K562 (cell line): ENCODE measurements around the gene NR6A1. TPM values are rescaled to one million over a fixed set of nuclear protein-coding genes. Genes with fewer than 3 reads are reported as not detected.

ENCODE experiments used
- ATAC-seq: fragments of 200-7000 bp; cut with Tn5 transposase; 3 replicates; pipeline ENCODE4 v1.9.1; 2020; ENCODE audit warnings: moderate library complexity
- BruUV-seq: library from RNA; stranded (reverse); fragments of 400-500 nt; replicated peaks from 2 replicates; lab custom pipeline; 2021; lab: Mats Ljungman, UMichigan
- CTCF ChIA-PET: fragments of 300-600 bp; formaldehyde crosslinking; extraction: SDS; loops from one replicate; lab custom pipeline; 2021; ENCODE audit warnings: low intra/inter-chr PET ratio; lab: Yijun Ruan, JAX
- POLR2A ChIA-PET: fragments of 300-600, 350-650 bp; sonication (Branson Sonifier 250); formaldehyde crosslinking; extraction: SDS; loops from one replicate; lab custom pipeline; 2021; ENCODE audit warnings: antibody characterized with exemption, inconsistent platforms; lab: Yijun Ruan, JAX
- DNase-seq, 4 experiments: peaks; one replicate each; pipeline versions ENCODE4 v3.0.0 to v3.0.0-alpha.2; 2011 to 2018; ENCODE audit warnings: low spot score in 3 of 4, mixed read lengths in 3 of 4; ENCODE audit errors: extremely low read depth in 1 of 4
- FAIRE-seq: peaks from 2 replicates; lab custom pipeline; 2011; peaks lifted over from hg19 to GRCh38; lab: Jason Lieb, UNC
- H2AFZ ChIP-seq: 2 replicates; pipeline ENCODE4 v1.6.0; 2011; ENCODE audit warnings: low read depth, low read length, control low read depth, inconsistent platforms
- H3K27ac ChIP-seq: fragments of 200-600 bp; 3 replicates; pipeline ENCODE4 v1.8.0; 2011; ENCODE audit warnings: low read depth, mild to moderate bottlenecking, control low read depth, inconsistent platforms, low read length, moderate library complexity, mixed read lengths; ENCODE audit errors: extremely low read depth
- H3K27me3 ChIP-seq, 2 experiments: fragments of 300-600 bp in 1 of 2; 2 replicates in 1 of 2; 3 replicates in 1 of 2; pipeline versions ENCODE4 v1.6.0 to v1.8.0; 2011; ENCODE audit warnings: inconsistent platforms in 2 of 2, low read length in 2 of 2, mild to moderate bottlenecking in 1 of 2, mixed read lengths in 1 of 2, moderate library complexity in 1 of 2; ENCODE audit not compliant: control insufficient read depth in 2 of 2, insufficient read depth in 2 of 2
- H3K36me3 ChIP-seq: fragments of 300-600 bp; 3 replicates; pipeline ENCODE4 v1.8.0; 2011; ENCODE audit warnings: mild to moderate bottlenecking, low read length, inconsistent platforms; ENCODE audit not compliant: control insufficient read depth, insufficient read depth
- H3K4me1 ChIP-seq, 2 experiments: fragments of 200-600 bp in 1 of 2; replicated peaks in 1 of 2; 2 replicates in 1 of 2; 3 replicates in 1 of 2; pipeline versions ENCODE4 v1.5.1 to v1.8.0; 2011; ENCODE audit warnings: inconsistent platforms in 2 of 2, low read length in 2 of 2, mild to moderate bottlenecking in 1 of 2, mixed read lengths in 1 of 2, moderate library complexity in 1 of 2; ENCODE audit not compliant: control insufficient read depth in 2 of 2, insufficient read depth in 2 of 2
- H3K4me2 ChIP-seq: 2 replicates; pipeline ENCODE4 v1.6.1; 2011; ENCODE audit warnings: low read length, control low read depth, inconsistent platforms, mixed read lengths; ENCODE audit not compliant: insufficient read depth
- H3K4me3 ChIP-seq: fragments of 200-600 bp; sonication (generic), shearing (Covaris generic); 2 replicates; pipeline ENCODE4 v1.5.1; 2016; ENCODE audit warnings: control low read depth, inconsistent platforms
- H3K79me2 ChIP-seq: fragments of 200-600 bp; 3 replicates; pipeline ENCODE4 v1.8.0; 2011; ENCODE audit warnings: low read length, inconsistent platforms; ENCODE audit not compliant: control insufficient read depth, insufficient read depth
- H3K9ac ChIP-seq, 2 experiments: 2 replicates each; pipeline versions ENCODE4 v1.6.0 to v1.6.1; 2011; ENCODE audit warnings: low read depth in 2 of 2, low read length in 2 of 2, control low read depth in 1 of 2, inconsistent platforms in 1 of 2, mild to moderate bottlenecking in 1 of 2, mixed read lengths in 1 of 2; ENCODE audit not compliant: insufficient read depth in 1 of 2
- H3K9me1 ChIP-seq: one replicate; pipeline ENCODE4 v1.6.0; 2011; ENCODE audit warnings: inconsistent platforms, mild to moderate bottlenecking, low read length, moderate library complexity; ENCODE audit not compliant: control insufficient read depth, insufficient read depth
- H3K9me3 ChIP-seq: replicated peaks from 2 replicates; pipeline ENCODE4 v1.5.1; 2011; ENCODE audit warnings: low read depth, low read length, inconsistent platforms; ENCODE audit not compliant: control insufficient read depth, insufficient read depth
- H4K20me1 ChIP-seq: replicated peaks from 2 replicates; pipeline ENCODE4 v1.6.1; 2011; ENCODE audit warnings: low read length, inconsistent platforms, mixed read lengths; ENCODE audit not compliant: control insufficient read depth, insufficient read depth
- CBFA2T3 ChIP-seq: fragments of 450-650 bp; IDR thresholded peaks from 2 replicates; pipeline ENCODE4 v1.6.1; 2017
- CEBPB ChIP-seq: fragments of 450-650 bp; IDR thresholded peaks from 2 replicates; pipeline ENCODE4 v1.6.1; 2016; ENCODE audit warnings: missing genetic modification characterization, missing compliant biosample characterization
- KDM1A ChIP-seq, 2 experiments: fragments of 450-650 bp; IDR thresholded peaks; 2 replicates each; pipeline ENCODE4 v1.6.1; 2016; ENCODE audit warnings: mild to moderate bottlenecking in 2 of 2
- MEF2A ChIP-seq: IDR thresholded peaks from 2 replicates; pipeline ENCODE4 v1.6.1; 2011; ENCODE audit warnings: low read depth, mild to moderate bottlenecking, low read length, moderate library complexity; ENCODE audit not compliant: control insufficient read depth
- RBM17 ChIP-seq: fragments of 200-400 bp; formaldehyde crosslinking; IDR thresholded peaks from 2 replicates; pipeline ENCODE4 v1.6.1; 2017; ENCODE audit warnings: low read depth, mild to moderate bottlenecking, low read length, borderline replicate concordance
- RCOR1 ChIP-seq, 2 experiments: IDR thresholded peaks; 2 replicates each; pipeline ENCODE4 v1.6.1; 2012; ENCODE audit warnings: low read depth in 2 of 2, low read length in 2 of 2, borderline replicate concordance in 1 of 2, improper control_type of control experiment in 1 of 2
- REST ChIP-seq, 2 experiments: fragments of 450-650 bp; formaldehyde crosslinking in 1 of 2; IDR thresholded peaks; 2 replicates each; pipeline versions ENCODE4 v1.4.0 to v1.6.1; 2014 to 2020; ENCODE audit warnings: mild to moderate bottlenecking in 2 of 2, borderline replicate concordance in 1 of 2, low read depth in 1 of 2
- TCF3 ChIP-seq: sonication (generic); formaldehyde crosslinking; IDR thresholded peaks from 2 replicates; pipeline ENCODE4 v1.4.0; 2020; ENCODE audit warnings: mild to moderate bottlenecking, missing genetic modification reagents
- TEAD4 ChIP-seq, 2 experiments: sonication (generic) in 1 of 2; formaldehyde crosslinking in 1 of 2; IDR thresholded peaks; 2 replicates each; pipeline versions ENCODE4 v1.6.1 to v1.8.0; 2012 to 2022; ENCODE audit warnings: borderline replicate concordance in 1 of 2, inconsistent platforms in 1 of 2, low read length in 1 of 2, mild to moderate bottlenecking in 1 of 2, missing genetic modification reagents in 1 of 2
- WGBS: fragments of 100-300 bp; shearing (Covaris generic); methylation state at CpG from one replicate; pipeline ENCODE4 v1.1.6; 2016; ENCODE audit warnings: low coverage, mixed read lengths; ENCODE audit not compliant: insufficient coverage; ENCODE audit errors: missing lambda C conversion rate; 5-methylcytosine and 5-hydroxymethylcytosine counted together
- in situ Hi-C: fragments of 300-500 bp; cut with MboI; formaldehyde crosslinking; loops from 4 replicates; pipeline ENCODE4 v1.15.0; 2018; ENCODE audit warnings: inconsistent platforms, mixed read lengths
- intact Hi-C: fragments of 100-400 bp; cut with micrococcal nuclease; formaldehyde crosslinking; loops from 2 replicates; pipeline ENCODE4 v1.14.2; 2022
- polyA plus RNA-seq, 8 experiments: library from polyadenylated mRNA; depleted of rRNA in 4 of 8; stranded (reverse) in 5 of 8; unstranded in 3 of 8; fragments of >200 nt; fragmentation: Nextera tagmentation in 2 of 8; fragmentation: Illumina TruSeq in 1 of 8; extraction: Ambion mirVana in 2 of 8; extraction: Trizol in 1 of 8; gene quantifications; 2 replicates each; pipeline versions ENCODE4 v1.2.1 to v1.2.3, GENCODE V29; 2011 to 2014; ENCODE audit warnings: inconsistent platforms in 1 of 8, missing spikeins in 1 of 8
- total RNA-seq, 7 experiments: library from RNA; depleted of rRNA in 6 of 7; stranded (reverse); fragments of >200 nt in 6 of 7; fragmentation: Illumina TruSeq in 2 of 7; extraction: Trizol in 2 of 7; gene quantifications; 2 replicates each; pipeline versions ENCODE4 v1.2.1 to v1.2.3, GENCODE V29; 2011 to 2021; ENCODE audit warnings: low replicate concordance in 1 of 7

NR6A1 gene
- total and polyA plus RNA-seq, 9 of the 15 experiments (the other 6 are each of a cell fraction or from before 2014, with no cell fraction given), result 9.7 to 55.4 (median 28.3) TPM

DNA sequence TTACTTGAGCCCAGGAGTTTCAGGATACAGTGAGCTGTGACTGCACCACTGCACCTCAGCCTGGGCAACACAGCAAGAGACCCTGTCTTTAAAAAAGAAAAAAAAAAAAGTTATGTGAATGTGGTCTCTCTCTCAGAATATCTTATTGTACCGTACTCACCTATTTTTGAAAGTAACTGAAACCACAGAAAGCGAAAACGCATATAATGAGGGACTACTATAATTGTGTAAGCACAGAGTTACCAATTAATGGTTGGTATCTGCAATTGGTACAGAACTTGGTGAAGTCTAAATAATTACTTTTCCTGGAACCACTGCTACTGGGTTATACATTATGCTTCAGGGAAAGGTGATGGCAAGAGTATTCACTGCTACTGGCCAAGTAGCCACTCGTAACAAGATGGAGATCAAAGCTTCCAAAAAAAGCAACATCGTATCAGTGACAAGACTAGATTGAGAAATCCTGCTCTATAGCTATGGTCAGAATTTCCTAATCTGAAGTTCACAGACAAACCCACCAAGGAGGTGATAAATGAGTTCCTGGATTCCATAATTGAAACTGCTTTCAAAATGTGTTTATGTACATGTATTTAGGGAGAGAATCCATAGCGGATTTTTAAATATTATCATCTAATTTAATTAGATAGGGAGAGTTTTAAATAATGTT, 82.7 kb downstream of the NR6A1 start:
- Histone ChIP-seq H3K27me3 (no peaks in the 10 kb centered on the region), H3K27ac (no peak overlapping the region), H3K4me3 (no peak overlapping the region), H3K9me3 (no peaks in the 10 kb centered on the region), H3K4me2 (no peak overlapping the region), H3K9ac (no peak overlapping the region), H3K36me3 (peaks cover 12% of the 10 kb centered on the region; the same call in 2 of the 3 replicates), H3K9me1 (no peaks in the 10 kb centered on the region), H2AFZ (no peak overlapping the region), H4K20me1 (0 out of 2 replicates have a peak, but pooled peaks cover 4% of the 10 kb centered on the region), H3K4me1 (peaks cover 0 to 3% of the 10 kb centered on the region in 2 experiments; a peak in 1 of 5 replicates), H3K79me2 (peaks cover 2% of the 10 kb centered on the region; the same call in 1 of the 3 replicates)
- FAIRE-seq (no peak), DNase-seq (peak in 1 of 4 experiments; percentile 16), ATAC-seq (no peak)
- ChIA-PET POLR2A (interaction anchor here (0.6 kb wide), 1 partner anchor 24 kb away, joined by 3 read pairs; no protein-coding TSS in a partner anchor), CTCF (no interaction called here)
- WGBS, result 53% methylated on average over 6 of the region's 6 CpGs
- no TSS peak for BruUV-seq
- TF ChIP-seq RBM17 (no peak), CEBPB (tag) (0 out of 2 replicates have a peak, but pooled peaks have one; percentile 46), TEAD4 (IDR thresholded peaks at IDR 0.05; ENCODE audit: low read length) (peak; percentile 34; the same call in 1 of the 2 replicates), TEAD4 (CRISPR knock-in tag; IDR thresholded peaks at IDR 0.05; ENCODE audit: borderline replicate concordance) (no peak), CBFA2T3 (peak; percentile 36), RCOR1 (IDR thresholded peaks at IDR 0.05; ENCODE audit: borderline replicate concordance in 1 of 2, low read depth in 2 of 2, low read length in 2 of 2) (peak in 1 of 2 experiments; percentile 27; a peak in 1 of 4 replicates), KDM1A (IDR thresholded peaks at IDR 0.05) (peak in 1 of 2 experiments; percentile 61; a peak in 2 of 4 replicates), MEF2A (peak; percentile 55; the same call in 1 of the 2 replicates), TCF3 (CRISPR knock-in tag) (peak; percentile 66), REST (IDR thresholded peaks at IDR 0.05; ENCODE audit: borderline replicate concordance) (no peak), REST (CRISPR knock-in tag; IDR thresholded peaks at IDR 0.05; ENCODE audit: low read depth) (no peak)
- intact Hi-C loops, result no loop called here
- in situ Hi-C loops, result no loop called here
